ENCODE results near the gene TNFAIP2. TPM values are rescaled to one million over a fixed set of nuclear protein-coding genes. Genes with fewer than 3 reads are reported as not detected.

TNFAIP2 gene
- total RNA-seq, 1 donor from 2014 or later: 4.3 TPM

DNA sequence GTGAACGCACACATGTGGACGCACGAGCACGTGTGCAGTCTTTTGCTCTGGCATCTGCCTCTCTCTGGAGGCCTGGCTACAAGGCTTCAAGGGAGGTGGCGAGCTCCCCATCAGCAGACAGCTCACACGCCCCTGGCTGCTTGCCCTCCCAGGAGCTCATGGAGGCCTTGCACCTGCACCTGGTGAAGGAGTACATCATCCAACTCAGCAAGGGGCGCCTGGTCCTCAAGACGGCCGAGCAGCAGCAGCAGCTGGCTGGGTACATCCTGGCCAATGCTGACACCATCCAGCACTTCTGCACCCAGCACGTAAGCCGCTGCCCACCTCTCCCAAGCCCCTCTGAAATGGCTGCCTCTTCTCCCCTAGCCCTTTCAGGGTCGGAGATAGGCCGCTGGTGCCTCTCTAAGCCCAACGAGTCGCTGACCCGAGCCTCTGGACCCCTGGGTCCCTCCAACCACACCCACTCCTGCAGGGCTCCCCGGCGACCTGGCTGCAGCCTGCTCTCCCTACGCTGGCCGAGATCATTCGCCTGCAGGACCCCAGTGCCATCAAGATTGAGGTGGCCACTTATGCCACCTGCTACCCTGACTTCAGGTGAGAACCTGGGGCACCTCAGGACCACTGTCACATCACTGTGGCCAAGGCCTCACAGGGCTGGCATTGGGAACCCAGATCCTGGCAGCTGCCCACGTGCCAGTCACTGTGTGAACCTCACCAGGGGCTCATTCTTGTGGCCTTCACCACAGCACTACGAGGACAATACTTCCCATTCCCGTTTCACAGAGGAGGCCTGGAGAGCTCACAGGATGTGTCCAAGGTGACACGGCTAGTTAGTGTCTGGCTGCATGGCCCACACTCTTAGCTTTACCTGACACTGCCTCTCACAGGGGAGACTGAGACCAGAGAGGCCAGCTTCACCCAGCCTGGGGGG is 10.2 kb downstream of the TNFAIP2 start:
- no peak for DNase-seq
- no peak overlapping the region for H3K4me3 Mint-ChIP-seq (ENCODE audit: unreplicated experiment)

DNA sequence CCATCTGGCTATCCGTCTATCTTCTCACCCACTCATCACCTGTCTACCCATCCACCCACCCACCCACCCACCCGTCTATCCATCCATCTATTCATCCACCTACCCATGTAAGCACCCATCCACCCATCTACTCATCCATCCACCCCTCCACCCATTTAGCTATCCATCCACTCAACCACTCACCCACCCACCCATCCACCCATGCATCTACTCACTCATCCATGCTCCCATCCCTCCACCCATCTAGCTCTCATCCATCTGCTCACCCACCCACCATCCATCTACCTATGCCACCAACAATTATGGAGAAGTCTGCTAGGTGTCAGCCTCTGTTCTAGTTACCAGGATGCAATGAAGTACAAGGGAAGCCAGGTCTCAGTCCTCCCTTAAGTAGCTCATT is 11.1 kb downstream of the TNFAIP2 start:
- no peaks in the 10 kb centered on the region for H3K36me3 Mint-ChIP-seq (ENCODE audit: unreplicated experiment)
- peaks cover 6% of the 10 kb centered on the region for H3K9me3 Mint-ChIP-seq (ENCODE audit: unreplicated experiment)
- no peak overlapping the region for H3K27ac Mint-ChIP-seq (ENCODE audit: unreplicated experiment)
- peaks cover 7% of the 10 kb centered on the region for H3K27me3 Mint-ChIP-seq (ENCODE audit: unreplicated experiment)
- H3K4me3 Mint-ChIP-seq (ENCODE audit: unreplicated experiment): no peak overlapping the region
- TF ChIP-seq, protein P1, sequence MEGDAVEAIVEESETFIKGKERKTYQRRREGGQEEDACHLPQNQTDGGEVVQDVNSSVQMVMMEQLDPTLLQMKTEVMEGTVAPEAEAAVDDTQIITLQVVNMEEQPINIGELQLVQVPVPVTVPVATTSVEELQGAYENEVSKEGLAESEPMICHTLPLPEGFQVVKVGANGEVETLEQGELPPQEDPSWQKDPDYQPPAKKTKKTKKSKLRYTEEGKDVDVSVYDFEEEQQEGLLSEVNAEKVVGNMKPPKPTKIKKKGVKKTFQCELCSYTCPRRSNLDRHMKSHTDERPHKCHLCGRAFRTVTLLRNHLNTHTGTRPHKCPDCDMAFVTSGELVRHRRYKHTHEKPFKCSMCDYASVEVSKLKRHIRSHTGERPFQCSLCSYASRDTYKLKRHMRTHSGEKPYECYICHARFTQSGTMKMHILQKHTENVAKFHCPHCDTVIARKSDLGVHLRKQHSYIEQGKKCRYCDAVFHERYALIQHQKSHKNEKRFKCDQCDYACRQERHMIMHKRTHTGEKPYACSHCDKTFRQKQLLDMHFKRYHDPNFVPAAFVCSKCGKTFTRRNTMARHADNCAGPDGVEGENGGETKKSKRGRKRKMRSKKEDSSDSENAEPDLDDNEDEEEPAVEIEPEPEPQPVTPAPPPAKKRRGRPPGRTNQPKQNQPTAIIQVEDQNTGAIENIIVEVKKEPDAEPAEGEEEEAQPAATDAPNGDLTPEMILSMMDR (IDR thresholded peaks at IDR 0.05; ENCODE audit: partially characterized antibody, unreplicated experiment): no peak
- H3K4me1 Mint-ChIP-seq (ENCODE audit: low read depth, unreplicated experiment): peaks cover 3% of the 10 kb centered on the region
- DNase-seq: no peak

More for the DNA sequence above, 10.2 kb downstream of the TNFAIP2 start:
- H3K36me3 Mint-ChIP-seq (ENCODE audit: unreplicated experiment): no peaks in the 10 kb centered on the region
- H3K27ac Mint-ChIP-seq (ENCODE audit: unreplicated experiment): no peak overlapping the region
- peaks cover 12% of the 10 kb centered on the region for H3K27me3 Mint-ChIP-seq (ENCODE audit: unreplicated experiment)
- TF ChIP-seq, protein P1 (IDR thresholded peaks at IDR 0.05; ENCODE audit: partially characterized antibody, unreplicated experiment): no peak
- H3K9me3 Mint-ChIP-seq (ENCODE audit: unreplicated experiment): peaks cover 8% of the 10 kb centered on the region
- peaks cover 3% of the 10 kb centered on the region for H3K4me1 Mint-ChIP-seq (ENCODE audit: low read depth, unreplicated experiment)

DNA sequence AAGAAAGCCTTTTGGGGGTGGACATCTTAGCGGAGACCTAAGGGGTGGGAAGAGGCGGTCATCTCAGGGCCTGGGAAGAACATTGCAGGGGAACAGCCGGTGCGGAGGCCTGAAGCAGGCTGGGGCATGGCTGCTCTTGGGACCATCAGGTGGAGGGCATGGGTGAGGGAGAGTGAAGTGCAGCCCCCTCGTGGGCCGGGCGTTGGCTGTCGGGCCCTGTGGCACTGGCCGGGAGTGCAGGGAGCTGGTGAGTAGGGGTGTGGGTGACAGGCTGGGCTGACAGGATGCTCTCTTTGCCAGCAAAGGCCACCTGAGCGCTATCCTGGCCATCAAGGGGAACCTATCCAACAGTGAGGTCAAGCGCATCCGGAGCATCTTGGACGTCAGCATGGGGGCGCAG is 11.7 kb downstream of the TNFAIP2 start:
- peaks cover 6% of the 10 kb centered on the region for H3K9me3 Mint-ChIP-seq (ENCODE audit: unreplicated experiment)
- H3K4me3 Mint-ChIP-seq (ENCODE audit: unreplicated experiment): no peak overlapping the region
- H3K4me1 Mint-ChIP-seq (ENCODE audit: low read depth, unreplicated experiment): peaks cover 6% of the 10 kb centered on the region
- H3K36me3 Mint-ChIP-seq (ENCODE audit: unreplicated experiment): peaks cover 5% of the 10 kb centered on the region
- TF ChIP-seq, protein P1 (IDR thresholded peaks at IDR 0.05; ENCODE audit: partially characterized antibody, unreplicated experiment): no peak
- H3K27me3 Mint-ChIP-seq (ENCODE audit: unreplicated experiment): peaks cover 10% of the 10 kb centered on the region
- no peak for DNase-seq
- H3K27ac Mint-ChIP-seq (ENCODE audit: unreplicated experiment): no peak overlapping the region

DNA sequence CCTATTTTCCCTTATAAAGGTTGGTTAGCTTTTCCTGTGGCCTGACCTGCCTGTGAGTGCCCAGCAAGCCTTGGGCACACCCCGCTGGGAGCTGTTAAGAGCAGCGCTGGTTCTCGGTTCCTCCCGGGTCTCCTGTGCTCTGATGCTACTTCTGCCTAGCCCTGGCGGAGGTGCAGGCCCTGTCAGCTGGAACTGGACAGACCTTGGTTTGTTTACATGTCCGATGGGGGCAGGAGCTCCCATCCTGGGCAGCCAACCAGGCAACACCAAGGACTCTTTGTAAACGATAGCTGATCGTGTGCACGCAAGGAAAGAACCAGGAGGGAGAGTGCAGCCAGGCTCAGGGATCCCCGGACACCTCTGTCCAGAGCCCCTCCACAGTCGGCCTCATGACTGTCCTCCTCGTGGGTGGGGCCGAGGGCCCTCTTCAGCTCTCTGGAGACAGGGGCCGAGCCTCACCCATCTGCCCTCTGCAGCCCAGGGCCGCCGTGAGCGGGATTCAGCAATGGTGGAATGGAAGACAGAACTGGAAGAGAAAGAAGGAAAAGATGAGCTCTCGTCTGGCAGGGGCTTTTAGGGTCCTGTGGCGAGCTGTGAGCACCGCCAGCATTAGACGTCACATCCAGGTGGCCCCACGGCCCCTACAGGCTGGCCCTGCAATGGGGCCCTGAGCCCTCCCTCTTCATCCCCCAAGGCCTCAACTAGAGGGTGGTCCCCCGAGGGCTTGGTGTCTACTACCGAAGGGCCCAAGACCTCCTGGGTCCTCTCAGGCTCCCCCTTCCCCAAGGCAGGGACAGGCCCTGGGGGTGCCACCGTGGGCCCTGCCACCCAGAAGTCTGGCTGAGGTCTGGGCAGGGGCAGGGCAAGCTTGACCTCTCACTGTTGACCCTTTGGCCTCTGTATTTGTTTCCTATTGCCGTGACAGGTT is 12.3 kb downstream of the TNFAIP2 start:
- Mint-ChIP-seq H3K27me3 (ENCODE audit: unreplicated experiment) (peaks cover 12% of the 10 kb centered on the region), H3K4me1 (ENCODE audit: low read depth, unreplicated experiment) (peaks cover 6% of the 10 kb centered on the region), H3K4me3 (ENCODE audit: unreplicated experiment) (no peak overlapping the region), H3K27ac (ENCODE audit: unreplicated experiment) (no peak overlapping the region), H3K9me3 (ENCODE audit: unreplicated experiment) (peaks cover 6% of the 10 kb centered on the region), H3K36me3 (ENCODE audit: unreplicated experiment) (peaks cover 5% of the 10 kb centered on the region)
- TF ChIP-seq, protein P1 (IDR thresholded peaks at IDR 0.05; ENCODE audit: partially characterized antibody, unreplicated experiment): no peak
- no peak for DNase-seq
